Lung microvascular endothelial cell (primary cell): ENCODE measurements around the gene SEMA4A. TPM values are rescaled to one million over a fixed set of nuclear protein-coding genes. Genes with fewer than 3 reads are reported as not detected.

Experiments used
- DNase-seq, 2 donors: peaks; one replicate each; pipeline versions ENCODE4 v3.0.0 to v3.0.0-alpha.2; 2010; ENCODE audit warnings: low read depth in 2 of 2
- total RNA-seq: library from RNA; depleted of rRNA; stranded (reverse); fragments of >200 nt; gene quantifications from 2 replicates; pipeline ENCODE4 v1.2.1, GENCODE V29; 2014

The SEMA4A gene
- total RNA-seq, 1 donor from 2014 or later, result 0.20 TPM

DNA sequence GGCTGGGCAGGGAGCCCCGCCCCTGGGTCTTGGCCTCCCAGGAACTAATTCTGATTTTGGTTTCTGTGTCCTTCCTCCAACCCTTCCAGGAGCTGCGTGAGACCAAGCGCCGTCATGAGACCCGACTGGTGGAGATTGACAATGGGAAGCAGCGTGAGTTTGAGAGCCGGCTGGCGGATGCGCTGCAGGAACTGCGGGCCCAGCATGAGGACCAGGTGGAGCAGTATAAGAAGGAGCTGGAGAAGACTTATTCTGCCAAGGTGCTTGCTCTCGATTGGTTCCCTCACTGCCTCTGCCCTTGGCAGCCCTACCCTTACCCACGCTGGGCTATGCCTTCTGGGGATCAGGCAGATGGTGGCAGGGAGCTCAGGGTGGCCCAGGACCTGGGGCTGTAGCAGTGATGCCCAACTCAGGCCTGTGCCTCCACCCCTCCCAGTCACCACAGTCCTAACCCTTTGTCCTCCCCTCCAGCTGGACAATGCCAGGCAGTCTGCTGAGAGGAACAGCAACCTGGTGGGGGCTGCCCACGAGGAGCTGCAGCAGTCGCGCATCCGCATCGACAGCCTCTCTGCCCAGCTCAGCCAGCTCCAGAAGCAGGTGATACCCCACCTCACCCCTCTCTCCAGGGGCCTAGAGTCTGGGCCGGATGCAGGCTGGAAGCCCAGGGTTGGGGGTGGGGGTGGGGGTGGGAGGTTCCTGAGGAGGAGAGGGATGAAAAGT is 18.5 kb upstream of the SEMA4A start:
- no peak for DNase-seq

DNA sequence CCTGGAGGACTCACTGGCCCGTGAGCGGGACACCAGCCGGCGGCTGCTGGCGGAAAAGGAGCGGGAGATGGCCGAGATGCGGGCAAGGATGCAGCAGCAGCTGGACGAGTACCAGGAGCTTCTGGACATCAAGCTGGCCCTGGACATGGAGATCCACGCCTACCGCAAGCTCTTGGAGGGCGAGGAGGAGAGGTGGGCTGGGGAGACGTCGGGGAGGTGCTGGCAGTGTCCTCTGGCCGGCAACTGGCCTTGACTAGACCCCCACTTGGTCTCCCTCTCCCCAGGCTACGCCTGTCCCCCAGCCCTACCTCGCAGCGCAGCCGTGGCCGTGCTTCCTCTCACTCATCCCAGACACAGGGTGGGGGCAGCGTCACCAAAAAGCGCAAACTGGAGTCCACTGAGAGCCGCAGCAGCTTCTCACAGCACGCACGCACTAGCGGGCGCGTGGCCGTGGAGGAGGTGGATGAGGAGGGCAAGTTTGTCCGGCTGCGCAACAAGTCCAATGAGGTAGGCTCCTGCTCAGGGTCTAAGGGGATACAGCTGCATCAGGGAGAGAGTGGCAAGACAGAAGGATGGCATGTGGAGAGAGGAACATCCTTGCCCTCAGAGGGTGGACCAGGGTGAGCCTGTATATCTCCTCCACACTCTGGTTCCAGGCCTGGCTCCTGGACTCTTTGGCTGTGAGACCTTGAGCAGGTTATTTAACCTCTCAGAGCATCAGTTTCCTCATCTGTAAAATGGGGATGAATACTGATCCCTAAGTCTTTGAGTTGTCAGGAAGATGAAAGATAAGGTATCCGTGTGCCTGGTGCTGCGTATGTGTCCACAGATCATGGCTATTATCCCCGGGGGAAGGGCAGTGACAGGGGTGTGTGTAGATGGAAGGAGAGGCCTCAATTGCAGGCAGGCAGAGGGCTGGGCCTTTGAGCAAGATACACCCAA is 17.2 kb upstream of the SEMA4A start:
- DNase-seq, result no peak

DNA sequence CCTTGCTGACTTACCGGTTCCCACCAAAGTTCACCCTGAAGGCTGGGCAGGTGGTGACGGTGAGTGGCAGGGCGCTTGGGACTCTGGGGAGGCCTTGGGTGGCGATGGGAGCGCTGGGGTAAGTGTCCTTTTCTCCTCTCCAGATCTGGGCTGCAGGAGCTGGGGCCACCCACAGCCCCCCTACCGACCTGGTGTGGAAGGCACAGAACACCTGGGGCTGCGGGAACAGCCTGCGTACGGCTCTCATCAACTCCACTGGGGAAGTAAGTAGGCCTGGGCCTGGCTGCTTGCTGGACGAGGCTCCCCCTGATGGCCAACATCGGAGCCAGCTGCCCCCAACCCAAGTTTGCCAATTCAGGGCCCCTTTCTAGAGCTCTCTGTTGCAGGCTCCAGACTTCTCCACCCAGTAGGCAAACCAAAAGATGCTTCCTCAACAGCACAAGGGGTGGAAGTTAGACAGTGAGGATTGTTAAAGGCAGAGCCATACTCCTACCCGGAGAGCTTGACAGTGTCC is 16.4 kb upstream of the SEMA4A start:
- no peak for DNase-seq

DNA sequence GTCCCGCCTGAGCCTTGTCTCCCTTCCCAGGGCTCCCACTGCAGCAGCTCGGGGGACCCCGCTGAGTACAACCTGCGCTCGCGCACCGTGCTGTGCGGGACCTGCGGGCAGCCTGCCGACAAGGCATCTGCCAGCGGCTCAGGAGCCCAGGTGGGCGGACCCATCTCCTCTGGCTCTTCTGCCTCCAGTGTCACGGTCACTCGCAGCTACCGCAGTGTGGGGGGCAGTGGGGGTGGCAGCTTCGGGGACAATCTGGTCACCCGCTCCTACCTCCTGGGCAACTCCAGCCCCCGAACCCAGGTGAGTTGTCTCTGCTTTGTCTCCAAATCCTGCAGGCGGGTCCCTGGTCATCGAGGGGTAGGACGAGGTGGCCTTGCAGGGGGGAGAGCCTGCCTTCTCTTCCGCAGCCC is 14.9 kb upstream of the SEMA4A start:
- no peak for DNase-seq

DNA sequence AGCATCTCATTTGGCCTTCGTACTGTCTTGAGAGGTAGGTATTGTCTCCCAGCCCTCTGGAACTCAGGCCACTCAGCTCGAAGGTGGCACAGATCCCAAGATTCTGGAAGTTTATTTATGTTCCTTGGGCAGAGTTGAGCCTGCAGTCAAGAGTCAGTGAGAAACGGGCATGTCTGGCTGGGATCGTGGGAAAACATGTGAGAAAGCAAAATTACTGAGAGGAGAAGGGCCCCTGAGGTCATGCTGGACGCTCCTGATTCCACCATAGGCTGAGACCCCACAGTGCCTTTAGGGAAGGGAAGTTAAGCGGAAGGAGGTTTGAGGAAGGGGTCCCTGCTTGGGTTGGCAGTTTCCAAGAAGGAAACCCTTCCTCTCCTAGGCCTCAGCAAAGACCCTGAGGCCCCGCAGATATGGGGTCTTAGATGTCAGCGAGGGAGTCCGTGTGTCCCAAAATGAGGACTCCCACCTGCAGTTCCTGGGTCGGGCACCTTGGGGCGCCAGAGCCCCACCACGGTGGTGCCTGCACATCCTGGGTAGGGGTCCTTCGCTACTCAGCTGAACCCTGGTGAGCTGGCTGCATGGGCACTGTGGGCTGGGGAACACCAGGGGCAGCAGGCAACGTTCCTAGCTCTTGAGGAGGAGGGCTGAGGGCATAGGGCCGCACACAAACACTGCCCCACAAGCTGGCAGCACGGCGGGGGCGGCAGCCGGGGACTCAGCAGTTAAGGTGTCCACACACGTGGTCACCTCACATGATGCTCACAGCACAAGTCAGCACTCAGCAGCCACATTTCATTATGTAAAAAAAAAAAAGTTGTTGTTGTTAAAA is 12.3 kb upstream of the SEMA4A start:
- DNase-seq, result no peak

DNA sequence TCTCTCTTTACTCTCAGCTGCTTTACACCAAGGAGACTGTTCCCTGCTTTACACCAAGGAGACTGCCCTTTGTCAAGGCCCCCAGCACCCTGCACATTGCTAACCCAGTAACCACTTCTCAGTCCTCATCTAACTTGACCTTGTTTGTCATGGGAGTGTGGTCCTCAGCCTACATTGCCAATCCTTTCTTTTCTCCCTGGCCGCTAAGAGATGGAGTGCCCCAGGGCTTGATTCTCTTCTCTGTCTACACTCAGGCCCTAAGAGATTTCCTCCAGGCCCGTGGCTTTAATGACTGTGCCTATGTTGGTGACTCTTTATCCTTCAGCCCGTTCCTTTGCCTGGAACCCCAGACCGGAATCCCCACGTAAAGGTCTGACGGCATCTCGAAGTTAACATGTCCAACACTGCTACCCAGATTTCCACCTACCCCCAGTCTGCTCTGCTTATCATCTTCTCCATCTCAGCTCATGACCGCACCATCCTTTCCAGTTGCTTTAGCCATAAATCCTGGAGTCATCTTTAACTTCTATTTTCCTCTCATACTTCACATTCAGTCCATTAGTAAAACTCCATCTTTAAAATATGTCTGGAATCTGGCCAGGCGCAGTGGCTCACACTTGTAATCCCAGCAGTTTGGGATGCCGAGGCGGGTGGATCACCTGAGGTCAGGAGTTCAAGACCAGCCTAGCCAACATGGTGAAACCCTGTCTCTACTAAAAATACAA is 9.5 kb upstream of the SEMA4A start:
- no peak for DNase-seq

- no peak for DNase-seq
Observed at GRCh38 chr1:156144742-156145141, 8.6 kb upstream of the SEMA4A start.

GRCh38 chr1:156145650-156146019 is 7.8 kb upstream of the SEMA4A start:
- DNase-seq, result no peak

DNA sequence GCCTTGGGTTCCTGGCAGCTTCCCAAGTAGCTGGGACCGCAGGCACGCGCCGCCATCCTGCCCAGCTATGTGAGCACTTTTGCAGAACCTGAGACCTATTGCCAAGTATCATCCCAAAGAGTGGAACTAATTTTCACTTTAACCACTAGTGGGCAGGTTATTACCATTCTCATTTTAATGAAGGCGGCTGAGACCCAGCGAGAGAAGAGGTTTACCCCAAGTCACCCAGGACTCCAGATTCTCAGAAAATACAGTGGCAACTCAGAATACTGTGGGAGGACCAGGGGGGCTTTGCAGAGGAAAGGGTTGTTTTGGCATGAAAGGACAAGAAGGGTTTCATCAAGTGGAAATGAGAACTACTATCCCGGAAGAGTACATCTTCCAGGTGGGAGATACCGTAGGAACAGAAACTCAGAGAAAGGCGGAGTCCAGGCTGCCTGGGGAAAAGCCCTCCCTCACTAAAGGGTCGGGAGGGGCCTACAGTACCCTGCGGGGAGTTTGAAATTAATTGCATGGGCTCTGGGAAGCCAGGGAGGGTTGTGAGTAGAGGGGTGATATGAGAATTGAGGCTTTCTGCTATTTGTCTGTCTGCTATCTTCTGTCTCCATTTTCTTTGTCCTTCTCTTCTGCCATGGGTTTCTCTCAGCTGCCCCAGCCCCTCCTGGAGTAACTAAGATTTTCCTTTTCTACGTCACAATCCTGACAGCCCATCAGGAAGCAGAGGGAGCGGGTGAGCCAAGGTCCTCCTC is 7.2 kb upstream of the SEMA4A start:
- DNase-seq, result peak; percentile 91 to 92

DNA sequence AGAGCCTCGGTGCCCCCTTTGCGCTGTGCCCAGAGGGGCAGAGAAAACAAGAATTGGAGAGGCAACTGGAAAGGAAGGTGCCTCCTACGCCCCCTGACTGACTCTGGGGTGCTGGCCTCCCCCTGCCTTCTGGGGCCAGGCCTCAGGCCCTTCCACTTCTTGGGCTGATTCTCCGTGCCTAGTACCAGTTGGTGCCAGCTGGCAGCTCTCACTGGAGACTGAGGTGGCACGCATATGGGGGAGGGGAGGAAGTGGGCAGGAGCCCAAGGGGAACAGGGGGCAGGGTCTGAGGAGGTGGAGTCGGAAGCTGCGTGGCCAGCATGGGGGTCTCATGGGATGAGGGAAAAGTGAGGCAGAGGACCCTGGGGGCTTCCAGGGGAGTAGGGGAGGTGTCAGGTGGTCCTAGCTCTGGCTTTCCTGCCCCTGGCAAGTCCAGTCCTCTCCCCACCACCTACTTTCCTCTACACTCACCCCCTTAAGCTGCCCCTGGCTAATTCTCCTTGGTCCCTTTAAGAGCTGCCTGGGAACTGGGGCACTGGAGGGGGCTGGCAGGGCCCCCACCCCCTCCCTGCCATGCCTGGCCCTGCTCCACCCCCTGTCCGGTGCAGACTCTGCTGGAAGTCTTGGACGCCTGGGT is 6.5 kb upstream of the SEMA4A start:
- peak in 1 of 2 donors; percentile 41 for DNase-seq

GRCh38 chr1:156148216-156148615 is 5.2 kb upstream of the SEMA4A start:
- peak in 1 of 2 donors; percentile 73 for DNase-seq

GRCh38 chr1:156149374-156150332 is 3.7 kb upstream of the SEMA4A start:
- DNase-seq, result no peak

GRCh38 chr1:156150333-156151011 is 2.9 kb upstream of the SEMA4A start:
- no peak for DNase-seq

- DNase-seq, result no peak
Observed at GRCh38 chr1:156151093-156151688, 2.2 kb upstream of the SEMA4A start.

DNA sequence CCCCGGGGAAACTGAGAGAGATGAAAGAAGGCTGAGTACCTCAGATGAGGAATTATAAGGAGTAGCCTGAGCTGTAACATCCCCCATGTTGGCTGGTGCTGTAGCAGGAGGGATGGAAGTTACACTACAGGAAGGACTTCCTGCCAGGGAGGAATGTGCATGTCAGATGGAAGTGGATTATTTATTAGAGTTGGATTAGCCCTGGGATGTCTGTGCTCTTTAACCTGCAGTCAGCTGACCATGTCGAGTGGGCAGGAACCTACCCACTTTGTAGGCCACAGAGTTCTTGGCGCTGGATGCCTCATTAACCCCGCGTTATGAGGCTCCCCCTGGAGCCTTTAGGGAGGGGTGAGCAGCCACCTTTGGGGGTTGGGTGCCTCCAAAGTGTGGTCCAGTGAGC is 757 bp upstream of the SEMA4A start:
- peak in 1 of 2 donors; percentile 73 for DNase-seq

DNA sequence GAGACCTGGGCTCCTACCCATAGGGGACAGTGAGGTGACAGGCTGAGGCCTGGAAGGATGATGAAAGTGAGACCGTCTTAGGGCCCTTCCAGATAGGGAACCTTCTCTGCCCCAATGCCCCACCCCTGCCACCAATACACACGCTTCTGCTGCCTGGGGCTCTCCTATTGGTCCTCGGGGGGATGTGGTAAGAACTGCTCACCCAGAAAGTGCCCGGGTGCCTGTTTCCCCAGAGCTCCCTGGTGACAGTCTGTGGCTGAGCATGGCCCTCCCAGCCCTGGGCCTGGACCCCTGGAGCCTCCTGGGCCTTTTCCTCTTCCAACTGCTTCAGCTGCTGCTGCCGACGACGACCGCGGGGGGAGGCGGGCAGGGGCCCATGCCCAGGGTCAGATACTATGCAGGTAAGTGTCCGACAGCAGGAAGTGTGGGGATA is 948 bp downstream of the SEMA4A start:
- DNase-seq, result no peak

- DNase-seq, result no peak
Observed at GRCh38 chr1:156155756-156156510, 2.5 kb downstream of the SEMA4A start.
